ENCODE results near the gene TUBAL3.

TUBAL3 gene

GRCh38 chr10:5428133-5428532, 23.5 kb upstream of the TUBAL3 start:
- POLR2A ChIA-PET (ENCODE audit: low non-redundant PET) = interaction anchor here (0.7 kb wide), 1 partner anchor 18 kb away, joined by 4 read pairs; no protein-coding TSS in a partner anchor
- no peak for TF ChIP-seq CTCF (conservative IDR thresholded peaks at IDR 0.05; ENCODE audit: low read depth)
- H3K27ac ChIP-seq = no peak overlapping the region
- CTCF ChIA-PET = interaction anchor here (0.7 kb wide), 1 partner anchor 590 kb away, joined by 3 read pairs; no protein-coding TSS in a partner anchor
- DNase-seq (ENCODE audit: low spot score) = no peak

GRCh38 chr10:5424751-5425150, 20.1 kb upstream of the TUBAL3 start:
- CTCF ChIA-PET = interaction anchor here (0.7 to 1.7 kb wide), 6 partner anchors 9 to 698 kb away, joined by 3 to 6 read pairs (median 4); no protein-coding TSS in a partner anchor
- POLR2A ChIA-PET (ENCODE audit: low non-redundant PET) = no interaction called here
- TF ChIP-seq CTCF (conservative IDR thresholded peaks at IDR 0.05; ENCODE audit: low read depth) = no peak
- H3K27ac ChIP-seq = no peak overlapping the region
- no peak for DNase-seq (ENCODE audit: low spot score)

GRCh38 chr10:5423771-5424170, 19.1 kb upstream of the TUBAL3 start:
- CTCF ChIA-PET = interaction anchor here (0.7 kb wide), 1 partner anchor 148 kb away, joined by 3 read pairs; no protein-coding TSS in a partner anchor
- DNase-seq (ENCODE audit: low spot score) = no peak
- TF ChIP-seq CTCF (conservative IDR thresholded peaks at IDR 0.05; ENCODE audit: low read depth) = no peak
- POLR2A ChIA-PET (ENCODE audit: low non-redundant PET) = no interaction called here
- no peak overlapping the region for H3K27ac ChIP-seq

- no peak for DNase-seq (ENCODE audit: low spot score)
- H3K27ac ChIP-seq = no peak overlapping the region
- POLR2A ChIA-PET (ENCODE audit: low non-redundant PET) = no interaction called here
- CTCF ChIA-PET = interaction anchor here (0.6 kb wide), 1 partner anchor 24 kb away, joined by 4 read pairs; no protein-coding TSS in a partner anchor
- TF ChIP-seq CTCF (conservative IDR thresholded peaks at IDR 0.05; ENCODE audit: low read depth) = no peak
Observed at GRCh38 chr10:5419466-5420094, 15.0 kb upstream of the TUBAL3 start.

GRCh38 chr10:5418584-5418983, 14.0 kb upstream of the TUBAL3 start:
- ChIA-PET POLR2A (ENCODE audit: low non-redundant PET) (no interaction called here), CTCF (interaction anchor here (0.6 kb wide), 1 partner anchor 9 kb away, joined by 4 read pairs; no protein-coding TSS in a partner anchor)
- H3K27ac ChIP-seq = no peak overlapping the region
- DNase-seq (ENCODE audit: low spot score) = no peak
- TF ChIP-seq CTCF (conservative IDR thresholded peaks at IDR 0.05; ENCODE audit: low read depth) = no peak

GRCh38 chr10:5416981-5417380, 12.4 kb upstream of the TUBAL3 start:
- ChIA-PET POLR2A (ENCODE audit: low non-redundant PET) (no interaction called here), CTCF (no interaction called here)
- TF ChIP-seq CTCF (conservative IDR thresholded peaks at IDR 0.05; ENCODE audit: low read depth) = no peak

More at GRCh38 chr10:5416981-5417380, 12.4 kb upstream of the TUBAL3 start:
- H3K27ac ChIP-seq = no peak overlapping the region
- no peak for DNase-seq (ENCODE audit: low spot score)
